Keratinocyte (primary cell): ENCODE measurements around the gene GAS6. TPM values are rescaled to one million over a fixed set of nuclear protein-coding genes. Genes with fewer than 3 reads are reported as not detected.

ENCODE experiments used
- DNase-seq: peaks from one replicate; pipeline ENCODE4 v3.0.0-alpha.2; 2011; ENCODE audit warnings: low read depth, missing footprints, low spot score
- FAIRE-seq: peaks from 2 replicates; lab custom pipeline; 2011; peaks lifted over from hg19 to GRCh38; lab: Jason Lieb, UNC
- H2AFZ ChIP-seq: 2 replicates; pipeline ENCODE4 v1.6.0; 2012; ENCODE audit warnings: low read length, control low read depth, inconsistent platforms; ENCODE audit not compliant: control insufficient read depth
- H3K27ac ChIP-seq: 2 replicates; pipeline ENCODE4 v1.5.1; 2011; ENCODE audit warnings: low read length; ENCODE audit not compliant: control insufficient read depth, insufficient read depth
- H3K27me3 ChIP-seq: 3 replicates; pipeline ENCODE4 v1.6.0; 2011; ENCODE audit warnings: low read length; ENCODE audit not compliant: control insufficient read depth, insufficient read depth; ENCODE audit errors: extremely low read depth
- H3K36me3 ChIP-seq, 2 experiments: 2 replicates in 1 of 2; 3 replicates in 1 of 2; pipeline ENCODE4 v1.5.1; 2011; ENCODE audit warnings: low read length in 2 of 2, mild to moderate bottlenecking in 1 of 2; ENCODE audit not compliant: control insufficient read depth in 2 of 2, insufficient read depth in 2 of 2; ENCODE audit errors: extremely low read depth in 1 of 2
- H3K4me1 ChIP-seq: 3 replicates; pipeline ENCODE4 v1.5.1; 2011; ENCODE audit warnings: low read length; ENCODE audit not compliant: control insufficient read depth, insufficient read depth; ENCODE audit errors: extremely low read depth
- H3K4me2 ChIP-seq: 3 replicates; pipeline ENCODE4 v1.6.0; 2011; ENCODE audit warnings: low read depth, low read length; ENCODE audit not compliant: control insufficient read depth, insufficient read depth; ENCODE audit errors: extremely low read depth
- H3K4me3 ChIP-seq, 3 experiments: fragments of 200-600 bp in 1 of 3; sonication (generic) in 1 of 3; 2 replicates in 2 of 3; 3 replicates in 1 of 3; pipeline ENCODE4 v1.5.1; 2011 to 2016; ENCODE audit warnings: low read length in 3 of 3, mild to moderate bottlenecking in 3 of 3, control low read depth in 2 of 3, inconsistent platforms in 1 of 3, low read depth in 1 of 3, mixed read lengths in 1 of 3, mixed run types in 1 of 3, moderate library complexity in 1 of 3; ENCODE audit not compliant: control insufficient read depth in 2 of 3, insufficient read depth in 2 of 3; ENCODE audit errors: extremely low read depth in 1 of 3
- H3K79me2 ChIP-seq: 2 replicates; pipeline ENCODE4 v1.6.0; 2012; ENCODE audit warnings: low read length; ENCODE audit not compliant: control insufficient read depth, insufficient read depth
- H3K9ac ChIP-seq: 3 replicates; pipeline ENCODE4 v1.6.0; 2011; ENCODE audit warnings: low read length; ENCODE audit not compliant: control insufficient read depth, insufficient read depth; ENCODE audit errors: extremely low read depth
- H3K9me1 ChIP-seq: 3 replicates; pipeline ENCODE4 v1.6.0; 2011; ENCODE audit warnings: low read length; ENCODE audit not compliant: control insufficient read depth, insufficient read depth; ENCODE audit errors: extremely low read depth
- H3K9me3 ChIP-seq: 2 replicates; pipeline ENCODE4 v1.5.1; 2012; ENCODE audit warnings: low read depth, low read length; ENCODE audit not compliant: control insufficient read depth
- H4K20me1 ChIP-seq: 3 replicates; pipeline ENCODE4 v1.6.0; 2011; ENCODE audit warnings: low read length; ENCODE audit not compliant: control insufficient read depth, insufficient read depth; ENCODE audit errors: extremely low read depth
- CTCF ChIP-seq, 3 experiments: IDR thresholded peaks in 1 of 3; conservative IDR thresholded peaks in 1 of 3; optimal IDR thresholded peaks in 1 of 3; 2 replicates in 2 of 3; 3 replicates in 1 of 3; pipeline versions ENCODE3 to v1.5.1; 2011; ENCODE audit warnings: low read length in 3 of 3, mild to moderate bottlenecking in 3 of 3, moderate library complexity in 2 of 3, control low read depth in 1 of 3, inconsistent platforms in 1 of 3; ENCODE audit not compliant: insufficient read depth in 2 of 3; ENCODE audit errors: extremely low read depth in 1 of 3
- EZH2 ChIP-seq: IDR thresholded peaks from one replicate; pipeline ENCODE4 v1.6.1; 2012; ENCODE audit warnings: inconsistent platforms, mild to moderate bottlenecking, low read length, moderate library complexity
- dilution Hi-C: fragments of 300-500 bp; cut with MboI; formaldehyde crosslinking; loops from one replicate; pipeline ENCODE4 v1.7.0; 2020; ENCODE audit warnings: low sequenced_read_pairs; ENCODE audit not compliant: extremely low pct_ligation_motif_present
- polyA plus RNA-seq, 5 experiments: library from polyadenylated mRNA; depleted of rRNA in 3 of 5; stranded (reverse) in 3 of 5; stranded (forward) in 1 of 5; unstranded in 1 of 5; fragments of >200 nt; gene quantifications; 1 replicate in 1 of 5; 2 replicates in 3 of 5; 3 replicates in 1 of 5; pipeline versions ENCODE4 v1.2.1 to v1.2.3, GENCODE V29; 2011 to 2012; ENCODE audit warnings: missing spikeins in 2 of 5, low read depth in 1 of 5, low replicate concordance in 1 of 5

Gene GAS6
- polyA plus RNA-seq, 1 donor (not counting 4 experiments of a cell fraction or from before 2014, with no cell fraction given), result 163 TPM

- peaks cover 61% of the 10 kb centered on the region for H3K4me1 ChIP-seq
- peaks cover 31 to 59% of the 10 kb centered on the region in 2 experiments for H3K36me3 ChIP-seq
- no peaks in the 10 kb centered on the region for H3K27me3 ChIP-seq
- peak overlapping the region; percentile 43 for H3K27ac ChIP-seq
- peaks cover 71% of the 10 kb centered on the region for H4K20me1 ChIP-seq
- H3K9me3 ChIP-seq, result no peaks in the 10 kb centered on the region
- DNase-seq (no peak), FAIRE-seq (no peak)
- H3K4me3 ChIP-seq, result peak overlapping the region in 1 of 3 experiments; percentile 52
- H3K4me2 ChIP-seq, result peak overlapping the region; percentile 73
- peaks cover 14% of the 10 kb centered on the region for H3K9me1 ChIP-seq
- dilution Hi-C loops, result no loop called here
- H2AFZ ChIP-seq, result no peak overlapping the region
- peak overlapping the region; percentile 23 for H3K9ac ChIP-seq
- no peak for TF ChIP-seq EZH2
- no peak for TF ChIP-seq CTCF (optimal IDR thresholded peaks at IDR 0.05 in 1 of 3, IDR thresholded peaks at IDR 0.05 in 1 of 3, conservative IDR thresholded peaks at IDR 0.05 in 1 of 3; ENCODE audit: extremely low read depth in 1 of 3, insufficient read depth in 2 of 3, low read length in 3 of 3)
- H3K79me2 ChIP-seq, result peaks cover 100% of the 10 kb centered on the region
Measured at GRCh38 chr13:113856716-113857065, 7.2 kb downstream of the GAS6 start.

- peaks cover 56% of the 10 kb centered on the region for H3K4me1 ChIP-seq
- H3K4me3 ChIP-seq, result peak overlapping the region in 2 of 3 experiments; percentile 8 to 18
- H3K4me2 ChIP-seq, result peak overlapping the region; percentile 73
- DNase-seq (no peak), FAIRE-seq (peak; percentile 81)
- peak overlapping the region; percentile 23 for H3K9ac ChIP-seq
- peaks cover 34 to 55% of the 10 kb centered on the region in 2 experiments for H3K36me3 ChIP-seq
- peak overlapping the region; percentile 43 for H3K27ac ChIP-seq
- H2AFZ ChIP-seq, result no peak overlapping the region
- no peaks in the 10 kb centered on the region for H3K9me3 ChIP-seq
- TF ChIP-seq CTCF (optimal IDR thresholded peaks at IDR 0.05 in 1 of 3, IDR thresholded peaks at IDR 0.05 in 1 of 3, conservative IDR thresholded peaks at IDR 0.05 in 1 of 3; ENCODE audit: extremely low read depth in 1 of 3, insufficient read depth in 2 of 3, low read length in 3 of 3) (no peak), EZH2 (no peak)
- H3K27me3 ChIP-seq, result no peaks in the 10 kb centered on the region
- peaks cover 12% of the 10 kb centered on the region for H3K9me1 ChIP-seq
- H3K79me2 ChIP-seq, result peaks cover 100% of the 10 kb centered on the region
- H4K20me1 ChIP-seq, result peaks cover 73% of the 10 kb centered on the region
- dilution Hi-C loops, result no loop called here
Measured at GRCh38 chr13:113855931-113856715, 7.8 kb downstream of the GAS6 start.
